H1 (cell line): ENCODE results near the gene FAM83C.

Experiments used
- ASH2L ChIP-seq: fragments of 200-600, 300-600 bp; sonication (generic); IDR thresholded peaks from one replicate; pipeline ENCODE4 v1.7.1; 2017; ENCODE audit warnings: low read length
- EZH2 ChIP-seq: fragments of 200-600 bp; sonication (generic); IDR thresholded peaks from 2 replicates; pipeline ENCODE4 v1.7.1; 2012; ENCODE audit warnings: low read depth, mild to moderate bottlenecking, moderate library complexity, low read length, inconsistent platforms; ENCODE audit not compliant: severe bottlenecking
- POLR2A ChIP-seq, 2 experiments: IDR thresholded peaks; 1 replicate in 1 of 2; 2 replicates in 1 of 2; pipeline ENCODE4 v1.6.1; 2011; ENCODE audit warnings: low read depth in 2 of 2, low read length in 2 of 2, mild to moderate bottlenecking in 2 of 2; ENCODE audit errors: control extremely low read depth in 1 of 2
- POLR2AphosphoS5 ChIP-seq: IDR thresholded peaks from 2 replicates; pipeline ENCODE4 v1.6.1; 2011; ENCODE audit warnings: low read depth, low read length
- SIN3A ChIP-seq, 2 experiments: IDR thresholded peaks in 1 of 2; conservative IDR thresholded peaks in 1 of 2; 2 replicates each; pipeline ENCODE4 v1.6.1; 2011 to 2012; ENCODE audit warnings: low read length in 2 of 2, improper control_type of control experiment in 1 of 2, low read depth in 1 of 2, mild to moderate bottlenecking in 1 of 2
- TAF1 ChIP-seq: IDR thresholded peaks from 2 replicates; pipeline ENCODE4 v1.6.1; 2011; ENCODE audit warnings: mild to moderate bottlenecking, low read depth, low read length
- TBP ChIP-seq: IDR thresholded peaks from 2 replicates; pipeline ENCODE4 v1.6.1; 2011; ENCODE audit warnings: low read depth, low read length, improper control_type of control experiment
- ZNF274 ChIP-seq: IDR thresholded peaks from 2 replicates; pipeline ENCODE4 v1.7.0; 2012; ENCODE audit warnings: low read length, borderline replicate concordance; ENCODE audit errors: extremely low read depth
- TF ChIP-seq, protein P1 (sequence below), 3 experiments: IDR thresholded peaks; 1 replicate in 2 of 3; 2 replicates in 1 of 3; pipeline versions ENCODE4 v1.5.1 to v1.6.1; 2011; ENCODE audit warnings: low read length in 3 of 3, mild to moderate bottlenecking in 3 of 3, inconsistent platforms in 2 of 3, low read depth in 1 of 3, moderate library complexity in 1 of 3; ENCODE audit not compliant: insufficient read depth in 1 of 3; ENCODE audit errors: control extremely low read depth in 1 of 3
- TF ChIP-seq, protein P2 (sequence below): IDR thresholded peaks from 2 replicates; pipeline ENCODE4 v1.6.1; 2012; ENCODE audit warnings: inconsistent platforms

- TF ChIP-seq SIN3A (conservative IDR thresholded peaks at IDR 0.05 in 1 of 2, IDR thresholded peaks at IDR 0.05 in 1 of 2; ENCODE audit: low read depth in 1 of 2, low read length in 2 of 2) (no peak), ASH2L (no peak), ZNF274 (no peak), POLR2AphosphoS5 (no peak), EZH2 (no peak), TBP (0 out of 2 replicates have a peak, but pooled peaks have one; percentile 17), TAF1 (no peak), POLR2A (IDR thresholded peaks at IDR 0.05; ENCODE audit: control extremely low read depth in 1 of 2, low read depth in 2 of 2, low read length in 2 of 2) (no peak; a peak in 1 of 3 replicates)
- TF ChIP-seq, protein P1, sequence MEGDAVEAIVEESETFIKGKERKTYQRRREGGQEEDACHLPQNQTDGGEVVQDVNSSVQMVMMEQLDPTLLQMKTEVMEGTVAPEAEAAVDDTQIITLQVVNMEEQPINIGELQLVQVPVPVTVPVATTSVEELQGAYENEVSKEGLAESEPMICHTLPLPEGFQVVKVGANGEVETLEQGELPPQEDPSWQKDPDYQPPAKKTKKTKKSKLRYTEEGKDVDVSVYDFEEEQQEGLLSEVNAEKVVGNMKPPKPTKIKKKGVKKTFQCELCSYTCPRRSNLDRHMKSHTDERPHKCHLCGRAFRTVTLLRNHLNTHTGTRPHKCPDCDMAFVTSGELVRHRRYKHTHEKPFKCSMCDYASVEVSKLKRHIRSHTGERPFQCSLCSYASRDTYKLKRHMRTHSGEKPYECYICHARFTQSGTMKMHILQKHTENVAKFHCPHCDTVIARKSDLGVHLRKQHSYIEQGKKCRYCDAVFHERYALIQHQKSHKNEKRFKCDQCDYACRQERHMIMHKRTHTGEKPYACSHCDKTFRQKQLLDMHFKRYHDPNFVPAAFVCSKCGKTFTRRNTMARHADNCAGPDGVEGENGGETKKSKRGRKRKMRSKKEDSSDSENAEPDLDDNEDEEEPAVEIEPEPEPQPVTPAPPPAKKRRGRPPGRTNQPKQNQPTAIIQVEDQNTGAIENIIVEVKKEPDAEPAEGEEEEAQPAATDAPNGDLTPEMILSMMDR (IDR thresholded peaks at IDR 0.05; ENCODE audit: control extremely low read depth in 1 of 3, insufficient read depth in 1 of 3, low read depth in 1 of 3, low read length in 3 of 3): no peak
- TF ChIP-seq, protein P2, sequence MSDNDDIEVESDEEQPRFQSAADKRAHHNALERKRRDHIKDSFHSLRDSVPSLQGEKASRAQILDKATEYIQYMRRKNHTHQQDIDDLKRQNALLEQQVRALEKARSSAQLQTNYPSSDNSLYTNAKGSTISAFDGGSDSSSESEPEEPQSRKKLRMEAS: no peak
These were observed 18.6 kb downstream of the FAM83C start for GRCh38 chr20:35273449-35274171.
